Epidermal melanocyte (primary cell): Measurements from ENCODE around the gene TBCD.
"Not testable (repeated sequence)": the region's sequence is repeated elsewhere in the genome, so short reads cannot be mapped to it uniquely, and the experiment has no call there.

ENCODE experiments used
- DNase-seq: peaks from one replicate; pipeline ENCODE4 v3.0.0; 2011; ENCODE audit warnings: low spot score; ENCODE audit not compliant: insufficient read length

TBCD gene

DNA sequence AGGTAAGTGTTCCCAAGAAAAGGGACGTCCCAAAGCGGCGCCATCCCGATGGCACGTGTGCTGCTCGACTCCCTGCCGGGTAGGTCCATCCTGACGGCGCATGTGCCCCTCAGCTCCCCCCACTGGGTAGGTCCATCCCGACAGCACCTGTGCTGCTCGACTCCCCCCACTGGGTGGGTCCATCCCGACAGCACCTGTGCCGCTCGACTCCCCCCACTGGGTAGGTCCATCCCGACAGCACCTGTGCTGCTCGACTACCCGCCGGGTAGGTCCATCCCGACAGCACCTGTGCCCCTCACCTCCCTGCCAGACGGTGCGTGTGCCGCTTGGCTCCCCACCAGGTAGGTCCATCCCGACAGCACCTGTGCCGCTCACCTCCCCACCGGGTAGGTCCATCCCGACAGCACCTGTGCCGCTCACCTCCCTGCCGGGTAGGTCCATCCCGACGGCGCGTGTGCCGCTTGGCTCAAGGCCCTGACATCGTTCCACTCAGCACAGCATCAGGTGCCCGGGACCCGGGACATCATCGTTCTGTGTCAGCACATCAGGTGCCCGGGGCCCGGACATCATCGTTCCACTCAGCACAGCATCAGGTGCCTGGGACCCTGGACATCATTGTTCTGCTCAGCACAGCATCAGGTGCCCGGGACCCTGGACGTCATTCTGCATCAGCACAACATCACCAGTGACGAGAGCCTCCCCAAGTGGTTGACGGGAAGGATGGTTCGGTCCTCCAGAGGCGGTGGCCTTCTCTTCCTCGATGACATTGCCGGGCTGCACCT lies 22.2 kb upstream of the TBCD start:
- no peak for DNase-seq

DNA sequence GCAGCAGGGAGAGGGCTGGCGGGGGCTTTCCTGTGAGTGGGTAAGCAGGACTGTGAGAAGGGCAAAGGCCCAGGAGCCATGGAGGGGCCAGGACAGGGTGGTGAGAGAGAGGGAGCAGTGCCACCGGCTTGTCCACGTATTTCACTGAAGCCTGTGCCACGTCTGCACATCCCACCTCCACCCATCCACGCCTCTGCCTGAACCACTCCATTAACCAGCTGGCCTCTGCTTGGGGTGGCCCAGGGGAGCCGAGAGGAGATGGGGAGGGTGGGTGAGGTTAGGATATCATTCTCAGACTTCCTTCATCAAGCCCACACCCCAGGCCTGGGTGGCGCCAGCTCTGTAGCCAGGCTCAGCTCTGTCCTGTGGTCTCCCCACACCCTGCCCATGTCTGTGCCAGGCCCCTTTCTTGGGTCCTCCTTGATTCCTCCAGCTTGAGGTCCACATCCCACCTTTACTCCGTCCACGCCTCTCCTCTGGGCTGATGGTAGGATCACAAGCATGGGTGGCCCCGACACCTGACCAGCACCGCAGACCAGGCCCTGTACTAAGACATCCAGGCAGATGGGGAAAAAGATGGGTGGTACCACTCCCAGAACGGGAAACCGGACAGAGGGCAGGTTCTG lies 19.6 kb upstream of the TBCD start:
- no peak for DNase-seq

- DNase-seq = no peak
Measured at GRCh38 chr17:82734987-82735866, 16.6 kb upstream of the TBCD start, which contains the start of gene FN3K. Gene FN3K (plus strand): TSS chr17:82735615. CDS start chr17:82735637, 22 bp downstream.

- DNase-seq = no peak
Measured at GRCh38 chr17:82736511-82737185, 15.2 kb upstream of the TBCD start.

- DNase-seq = no peak
Measured at GRCh38 chr17:82737967-82738877, 13.6 kb upstream of the TBCD start.

- no peak for DNase-seq
Measured at GRCh38 chr17:82740906-82741759, 10.7 kb upstream of the TBCD start.

- DNase-seq = no peak
Measured at GRCh38 chr17:82743344-82744219, 8.3 kb upstream of the TBCD start.

DNA sequence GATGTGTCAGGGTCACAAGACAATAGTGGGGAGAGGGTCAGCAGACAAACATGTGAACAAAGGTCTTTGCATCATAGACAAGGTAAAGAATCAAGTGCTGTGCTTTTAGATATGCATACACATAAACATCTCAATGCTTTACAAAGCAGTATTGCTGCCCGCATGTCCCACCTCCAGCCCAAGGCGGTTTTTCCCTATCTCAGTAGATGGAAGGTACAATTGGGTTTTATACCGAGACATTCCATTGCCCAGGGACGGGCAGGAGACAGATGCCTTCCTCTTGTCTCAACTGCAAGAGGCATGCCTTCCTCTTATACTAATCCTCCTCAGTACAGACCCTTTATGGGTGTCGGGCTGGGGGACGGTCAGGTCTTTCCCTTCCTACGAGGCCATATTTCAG lies 7.1 kb upstream of the TBCD start:
- DNase-seq = not testable (repeated sequence)

- no peak for DNase-seq
Measured at GRCh38 chr17:82745524-82745923, 6.3 kb upstream of the TBCD start.

- DNase-seq = no peak
Measured at GRCh38 chr17:82748756-82749155, 3.1 kb upstream of the TBCD start.

DNA sequence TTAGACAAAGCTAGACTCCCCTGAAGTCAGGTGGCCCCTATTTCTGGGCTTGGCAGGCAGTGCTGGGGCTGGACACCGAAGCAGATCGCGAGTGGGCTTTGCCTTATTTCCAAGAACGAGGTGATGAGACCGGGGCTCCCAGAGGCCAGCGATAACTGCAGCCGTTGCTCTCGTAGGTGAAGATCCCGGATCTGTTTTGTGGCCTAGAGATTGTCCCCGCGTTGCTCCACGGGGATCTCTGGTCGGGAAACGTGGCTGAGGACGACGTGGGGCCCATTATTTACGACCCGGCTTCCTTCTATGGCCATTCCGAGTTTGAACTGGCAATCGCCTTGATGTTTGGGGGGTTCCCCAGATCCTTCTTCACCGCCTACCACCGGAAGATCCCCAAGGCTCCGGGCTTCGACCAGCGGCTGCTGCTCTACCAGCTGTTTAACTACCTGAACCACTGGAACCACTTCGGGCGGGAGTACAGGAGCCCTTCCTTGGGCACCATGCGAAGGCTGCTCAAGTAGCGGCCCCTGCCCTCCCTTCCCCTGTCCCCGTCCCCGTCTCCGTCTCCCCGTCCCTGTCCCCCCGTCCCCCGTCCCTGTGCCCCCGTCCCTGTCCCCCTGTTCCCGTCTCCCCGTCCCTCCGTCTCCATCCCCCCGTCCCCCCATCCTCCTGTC lies 1.5 kb upstream of the TBCD start:
- no peak for DNase-seq

DNA sequence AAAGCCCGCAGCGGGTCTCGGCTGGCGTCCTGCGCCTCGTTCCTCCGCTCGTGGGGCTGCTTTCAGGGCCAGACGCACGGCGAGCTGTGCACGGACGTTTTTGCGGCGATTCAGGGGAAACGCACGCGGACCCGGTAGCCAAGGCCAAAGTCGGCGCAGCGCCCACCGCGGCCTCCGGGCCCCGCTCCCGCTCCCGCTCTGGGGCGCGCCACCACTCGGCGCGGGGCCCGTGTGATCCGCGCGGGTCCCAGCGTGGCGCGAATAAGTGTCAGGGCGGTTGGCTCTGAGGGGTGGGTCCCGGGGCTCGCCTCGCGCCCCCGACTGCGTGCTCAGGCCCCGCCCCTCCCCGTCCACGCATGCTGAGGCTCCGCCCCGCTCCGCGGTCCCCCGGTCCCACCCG lies 694 bp upstream of the TBCD start:
- DNase-seq = no peak

- no peak for DNase-seq
Measured at GRCh38 chr17:82752371-82753200, 721 bp downstream of the TBCD start.

DNA sequence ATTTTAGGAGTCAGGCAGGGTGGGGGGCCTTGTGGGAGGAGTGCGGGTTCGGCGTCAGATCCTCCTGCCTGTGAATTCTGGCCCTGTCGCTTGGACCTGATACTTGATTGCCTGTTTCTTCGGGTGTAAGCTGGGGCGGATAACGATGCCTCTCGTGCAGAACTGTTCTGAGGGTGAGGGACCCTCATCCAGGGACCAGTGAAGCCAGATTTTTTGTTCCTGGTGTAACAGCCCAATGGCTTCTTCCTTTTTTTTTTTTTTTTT lies 1.3 kb downstream of the TBCD start:
- DNase-seq = no peak

DNA sequence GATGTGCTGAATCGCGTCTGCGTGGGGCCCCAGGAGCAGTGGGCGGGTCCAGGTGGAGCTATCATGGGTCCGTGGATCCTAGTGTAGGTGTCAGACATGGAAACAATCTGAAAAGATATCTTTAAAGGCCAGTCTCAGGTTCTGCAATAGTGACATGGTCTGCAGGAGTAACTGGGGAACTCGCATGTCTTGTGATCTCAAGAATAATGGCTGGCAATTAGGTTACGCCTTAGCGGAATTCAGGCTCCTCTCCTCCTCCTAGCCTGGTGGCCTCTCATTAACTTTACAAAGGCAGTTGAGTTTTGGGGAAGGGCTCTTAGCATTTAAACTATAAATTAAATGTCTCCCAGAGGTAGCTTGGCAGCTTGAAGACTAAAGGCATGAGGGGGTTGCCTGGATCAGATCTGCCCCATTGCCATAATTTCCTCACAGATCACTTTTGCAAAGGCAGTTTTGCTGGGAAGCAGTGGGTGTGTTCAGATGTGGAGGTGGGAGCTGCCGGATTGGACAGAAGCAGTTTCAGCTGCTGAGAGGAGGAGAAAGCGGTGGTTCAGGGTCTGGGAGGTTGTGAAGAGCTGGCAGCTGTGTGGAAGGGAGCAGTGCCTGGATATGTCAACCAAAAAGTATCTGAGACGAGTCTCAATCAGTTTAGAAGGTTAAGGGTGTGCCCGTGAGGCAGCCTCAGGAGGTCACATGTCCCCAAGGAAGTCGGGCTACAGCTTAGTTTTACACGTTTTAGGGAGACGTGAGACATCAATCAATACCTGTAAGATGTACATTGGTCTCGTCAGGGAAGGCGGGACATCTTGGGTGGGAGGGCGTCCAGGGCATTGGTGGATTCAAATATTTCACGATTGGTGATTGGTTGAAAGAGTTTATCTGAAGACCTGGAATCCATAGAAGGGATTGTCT lies 2.7 kb downstream of the TBCD start:
- no peak for DNase-seq

GRCh38 chr17:82756166-82756565 lies 4.3 kb downstream of the TBCD start:
- DNase-seq = no peak
